Liver (tissue), 3 donors: ENCODE measurements around the gene SCARB1.

ENCODE experiments used
- ATF3 ChIP-seq: IDR thresholded peaks from 2 replicates; pipeline ENCODE4 v1.6.1; 2016; ENCODE audit warnings: antibody characterized with exemption
- CTCF ChIP-seq: fragments of 150-350 bp; IDR thresholded peaks from 2 replicates; pipeline ENCODE4 v1.5.1; 2017; ENCODE audit warnings: improper control_type of control experiment, low read depth, low read length; ENCODE audit not compliant: missing input control
- EGR1 ChIP-seq, 2 donors: IDR thresholded peaks; 2 replicates each; pipeline ENCODE4 v1.6.1; 2016 to 2018; ENCODE audit warnings: antibody characterized with exemption in 2 of 2, low read depth in 2 of 2
- FOXA1 ChIP-seq: IDR thresholded peaks from 2 replicates; pipeline ENCODE4 v1.6.1; 2016; ENCODE audit warnings: antibody characterized with exemption
- HNF4G ChIP-seq: IDR thresholded peaks from 2 replicates; pipeline ENCODE4 v1.6.1; 2016; ENCODE audit warnings: antibody characterized with exemption
- MAX ChIP-seq: IDR thresholded peaks from 2 replicates; pipeline ENCODE4 v1.6.1; 2016; ENCODE audit warnings: antibody characterized with exemption
- RAD21 ChIP-seq, 2 donors: IDR thresholded peaks; 2 replicates each; pipeline ENCODE4 v1.6.1; 2016; ENCODE audit warnings: antibody characterized with exemption in 2 of 2, mild to moderate bottlenecking in 2 of 2
- REST ChIP-seq: IDR thresholded peaks from 2 replicates; pipeline ENCODE4 v1.6.1; 2016; ENCODE audit warnings: antibody characterized with exemption, mild to moderate bottlenecking
- RXRA ChIP-seq, 2 donors: IDR thresholded peaks; 2 replicates each; pipeline ENCODE4 v1.6.1; 2017 to 2018; ENCODE audit warnings: antibody characterized with exemption in 2 of 2, mild to moderate bottlenecking in 1 of 2
- SP1 ChIP-seq: IDR thresholded peaks from 2 replicates; pipeline ENCODE4 v1.6.1; 2018; ENCODE audit warnings: antibody characterized with exemption, mild to moderate bottlenecking
- TAF1 ChIP-seq: conservative IDR thresholded peaks from 2 replicates; pipeline ENCODE4 v1.6.1; 2016; ENCODE audit warnings: antibody characterized with exemption, mild to moderate bottlenecking
- YY1 ChIP-seq: IDR thresholded peaks from 2 replicates; pipeline ENCODE4 v1.6.1; 2016; ENCODE audit warnings: antibody characterized with exemption, mild to moderate bottlenecking
- ZBTB33 ChIP-seq: IDR thresholded peaks from 2 replicates; pipeline ENCODE4 v1.6.1; 2016; ENCODE audit warnings: antibody characterized with exemption
- donor health status: healthy.
- donor health status: healthy.

- TF ChIP-seq CTCF: no peak
- TF ChIP-seq REST: no peak
- peak; percentile 29 to 57 for TF ChIP-seq RAD21 (IDR thresholded peaks at IDR 0.05)
- TF ChIP-seq RXRA (IDR thresholded peaks at IDR 0.05): peak; percentile 92 to 93
- no peak for TF ChIP-seq FOXA1
- TF ChIP-seq MAX: peak; percentile 69
- peak; percentile 62 for TF ChIP-seq ATF3
- peak; percentile 16 for TF ChIP-seq ZBTB33
- no peak for TF ChIP-seq TAF1
- peak; percentile 86 for TF ChIP-seq SP1
- TF ChIP-seq YY1: peak; percentile 46
- peak; percentile 88 for TF ChIP-seq HNF4G
- TF ChIP-seq EGR1 (IDR thresholded peaks at IDR 0.05; ENCODE audit: low read depth in 2 of 2): no peak
Measured at GRCh38 chr12:124852329-124852831, 11.3 kb downstream of the SCARB1 start.
